ENCODE measurements around the gene ADIRF. TPM values are rescaled to one million over a fixed set of nuclear protein-coding genes. Genes with fewer than 3 reads are reported as not detected.

ADIRF gene
- total and polyA plus RNA-seq, 9 of the 15 experiments (the other 6 are each of a cell fraction or from before 2014, with no cell fraction given) = 0.08 TPM; not detected in 8

- TF ChIP-seq HDAC3 (IDR thresholded peaks at IDR 0.05; ENCODE audit: borderline replicate concordance, partially characterized antibody) = no peak
- TF ChIP-seq DNMT1 (IDR thresholded peaks at IDR 0.05) = no peak
- no peak for TF ChIP-seq ZNF583 (CRISPR knock-in tag; IDR thresholded peaks at IDR 0.05)
- no peak for TF ChIP-seq TEAD1 (CRISPR knock-in tag; IDR thresholded peaks at IDR 0.05)
- no peak for TF ChIP-seq E2F6 (IDR thresholded peaks at IDR 0.05; ENCODE audit: borderline replicate concordance in 1 of 2, extremely low read depth in 1 of 2, insufficient read depth in 1 of 2, insufficient read length in 1 of 2, low read depth in 1 of 2, low read length in 1 of 2, poor library complexity in 1 of 2, severe bottlenecking in 1 of 2)
- TF ChIP-seq NFIX (CRISPR knock-in tag; IDR thresholded peaks at IDR 0.05; ENCODE audit: low read depth) = no peak
- TF ChIP-seq NELFE (IDR thresholded peaks at IDR 0.05; ENCODE audit: insufficient read depth, insufficient read length) = no peak
Observed at GRCh38 chr10:86953747-86954680, 14.3 kb upstream of the ADIRF start (continued).

Measured in K562 (cell line).